ENCODE data around the gene ADAM22.

DNA sequence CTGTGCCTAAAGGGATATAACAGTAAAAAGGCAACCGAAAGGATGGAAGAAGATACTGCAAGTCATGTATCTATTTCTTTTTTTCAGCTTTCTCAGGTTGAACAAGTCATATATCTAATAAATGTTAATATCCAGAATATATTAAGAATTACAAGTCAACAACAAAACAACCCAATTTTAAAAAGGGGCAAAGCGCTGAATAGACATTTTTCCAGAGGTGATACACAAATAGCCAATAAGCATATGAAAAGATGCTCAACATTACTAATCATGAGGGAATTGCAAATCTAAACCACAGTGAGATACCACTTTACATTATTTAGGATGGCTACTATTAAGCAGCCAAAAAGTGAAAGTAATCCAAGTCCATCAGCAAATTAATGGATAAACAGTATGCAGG, 34.8 kb upstream of the ADAM22 start:
- TF ChIP-seq, protein P1, sequence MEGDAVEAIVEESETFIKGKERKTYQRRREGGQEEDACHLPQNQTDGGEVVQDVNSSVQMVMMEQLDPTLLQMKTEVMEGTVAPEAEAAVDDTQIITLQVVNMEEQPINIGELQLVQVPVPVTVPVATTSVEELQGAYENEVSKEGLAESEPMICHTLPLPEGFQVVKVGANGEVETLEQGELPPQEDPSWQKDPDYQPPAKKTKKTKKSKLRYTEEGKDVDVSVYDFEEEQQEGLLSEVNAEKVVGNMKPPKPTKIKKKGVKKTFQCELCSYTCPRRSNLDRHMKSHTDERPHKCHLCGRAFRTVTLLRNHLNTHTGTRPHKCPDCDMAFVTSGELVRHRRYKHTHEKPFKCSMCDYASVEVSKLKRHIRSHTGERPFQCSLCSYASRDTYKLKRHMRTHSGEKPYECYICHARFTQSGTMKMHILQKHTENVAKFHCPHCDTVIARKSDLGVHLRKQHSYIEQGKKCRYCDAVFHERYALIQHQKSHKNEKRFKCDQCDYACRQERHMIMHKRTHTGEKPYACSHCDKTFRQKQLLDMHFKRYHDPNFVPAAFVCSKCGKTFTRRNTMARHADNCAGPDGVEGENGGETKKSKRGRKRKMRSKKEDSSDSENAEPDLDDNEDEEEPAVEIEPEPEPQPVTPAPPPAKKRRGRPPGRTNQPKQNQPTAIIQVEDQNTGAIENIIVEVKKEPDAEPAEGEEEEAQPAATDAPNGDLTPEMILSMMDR (IDR thresholded peaks at IDR 0.05; ENCODE audit: low read depth, low read length, poor library complexity, severe bottlenecking) = no peak
- TF ChIP-seq EZH2phosphoT487 (IDR thresholded peaks at IDR 0.05; ENCODE audit: borderline replicate concordance, low read length) = no peak

All from DOHH2 (cell line).